Effector memory CD4-positive, alpha-beta T cell (primary cell): ENCODE data around the gene OXA1L.
"Not testable (repeated sequence)": the region's sequence is repeated elsewhere in the genome, so short reads cannot be mapped to it uniquely, and the experiment has no call there.

Experiments
- DNase-seq, 3 donors: peaks; one replicate each; pipeline ENCODE4 v3.0.0-alpha.2; 2020
- H3K27ac ChIP-seq: 2 replicates; pipeline ENCODE4 v1.7.0; 2013; ENCODE audit warnings: mild to moderate bottlenecking, low read length, moderate library complexity; ENCODE audit not compliant: insufficient read depth, poor library complexity, severe bottlenecking
- H3K27me3 ChIP-seq: replicated peaks from 2 replicates; pipeline ENCODE4 v1.7.0; 2013; ENCODE audit warnings: mild to moderate bottlenecking, low read length; ENCODE audit not compliant: insufficient read depth, control insufficient read depth, poor library complexity, severe bottlenecking
- H3K36me3 ChIP-seq: 2 replicates; pipeline ENCODE4 v1.7.0; 2013; ENCODE audit warnings: mild to moderate bottlenecking, low read length, moderate library complexity; ENCODE audit not compliant: control insufficient read depth, insufficient read depth
- H3K4me1 ChIP-seq: 2 replicates; pipeline ENCODE4 v1.7.0; 2013; ENCODE audit warnings: low read length, mild to moderate bottlenecking; ENCODE audit not compliant: control insufficient read depth, insufficient read depth, poor library complexity, severe bottlenecking
- H3K4me3 ChIP-seq: 2 replicates; pipeline ENCODE4 v1.7.0; 2013; ENCODE audit warnings: low read length, low read depth, mild to moderate bottlenecking; ENCODE audit not compliant: insufficient read depth, poor library complexity, severe bottlenecking
- H3K9me3 ChIP-seq: 2 replicates; pipeline ENCODE4 v1.7.0; 2013; ENCODE audit warnings: mild to moderate bottlenecking, low read length, moderate library complexity; ENCODE audit not compliant: control insufficient read depth

Gene OXA1L

GRCh38 chr14:22794551-22794951 lies 28.1 kb downstream of the OXA1L start:
- Histone ChIP-seq H3K27ac (no peak overlapping the region), H3K4me1 (no peaks in the 10 kb centered on the region)
- DNase-seq: no peak

GRCh38 chr14:22796087-22796707 lies 29.7 kb downstream of the OXA1L start:
- Histone ChIP-seq H3K4me3 (no peak overlapping the region), H3K27ac (no peak overlapping the region), H3K27me3 (no peaks in the 10 kb centered on the region), H3K9me3 (no peaks in the 10 kb centered on the region), H3K4me1 (no peaks in the 10 kb centered on the region), H3K36me3 (no peaks in the 10 kb centered on the region)
- DNase-seq: no peak

More at GRCh38 chr14:22794551-22794951, 28.1 kb downstream of the OXA1L start:
- Histone ChIP-seq H3K36me3 (no peaks in the 10 kb centered on the region), H3K4me3 (no peak overlapping the region), H3K9me3 (no peaks in the 10 kb centered on the region), H3K27me3 (no peaks in the 10 kb centered on the region)

GRCh38 chr14:22797017-22797917 lies 30.8 kb downstream of the OXA1L start:
- Histone ChIP-seq H3K4me1 (no peaks in the 10 kb centered on the region), H3K27ac (no peak overlapping the region), H3K27me3 (no peaks in the 10 kb centered on the region), H3K4me3 (no peak overlapping the region), H3K36me3 (no peaks in the 10 kb centered on the region), H3K9me3 (no peaks in the 10 kb centered on the region)
- DNase-seq: no peak

- H3K36me3 ChIP-seq: no peaks in the 10 kb centered on the region
- DNase-seq: no peak
- H3K9me3 ChIP-seq: no peaks in the 10 kb centered on the region
- no peaks in the 10 kb centered on the region for H3K4me1 ChIP-seq
- no peaks in the 10 kb centered on the region for H3K27me3 ChIP-seq
- no peak overlapping the region for H3K4me3 ChIP-seq
- H3K27ac ChIP-seq: no peak overlapping the region
Observed at GRCh38 chr14:22798528-22798927, 32.0 kb downstream of the OXA1L start.

GRCh38 chr14:22800346-22800745 lies 33.9 kb downstream of the OXA1L start:
- Histone ChIP-seq H3K27me3 (no peaks in the 10 kb centered on the region), H3K4me1 (no peaks in the 10 kb centered on the region), H3K36me3 (no peaks in the 10 kb centered on the region), H3K9me3 (no peaks in the 10 kb centered on the region), H3K27ac (no peak overlapping the region), H3K4me3 (no peak overlapping the region)
- no peak for DNase-seq

- no peak overlapping the region for H3K27ac ChIP-seq
- no peak overlapping the region for H3K4me3 ChIP-seq
- no peaks in the 10 kb centered on the region for H3K9me3 ChIP-seq
- no peaks in the 10 kb centered on the region for H3K27me3 ChIP-seq
- no peaks in the 10 kb centered on the region for H3K4me1 ChIP-seq
- DNase-seq: no peak
- no peaks in the 10 kb centered on the region for H3K36me3 ChIP-seq
Observed at GRCh38 chr14:22801716-22802115, 35.2 kb downstream of the OXA1L start.

- no peak overlapping the region for H3K27ac ChIP-seq
- H3K27me3 ChIP-seq: no peaks in the 10 kb centered on the region
- DNase-seq: no peak
- no peaks in the 10 kb centered on the region for H3K36me3 ChIP-seq
- no peaks in the 10 kb centered on the region for H3K9me3 ChIP-seq
- H3K4me3 ChIP-seq: no peak overlapping the region
- H3K4me1 ChIP-seq: no peaks in the 10 kb centered on the region
Observed at GRCh38 chr14:22802860-22803686, 36.6 kb downstream of the OXA1L start.

- no peak for DNase-seq
- no peak overlapping the region for H3K4me3 ChIP-seq
- H3K4me1 ChIP-seq: no peaks in the 10 kb centered on the region
- no peaks in the 10 kb centered on the region for H3K36me3 ChIP-seq
- H3K9me3 ChIP-seq: no peaks in the 10 kb centered on the region
- H3K27me3 ChIP-seq: no peaks in the 10 kb centered on the region
- no peak overlapping the region for H3K27ac ChIP-seq
Observed at GRCh38 chr14:22803687-22803974, 37.1 kb downstream of the OXA1L start.

GRCh38 chr14:22805235-22805634 lies 38.7 kb downstream of the OXA1L start:
- not testable (repeated sequence) for H3K27me3 ChIP-seq, H3K4me3 ChIP-seq, H3K27ac ChIP-seq, DNase-seq, H3K9me3 ChIP-seq, H3K36me3 ChIP-seq, H3K4me1 ChIP-seq
